Muscle layer of colon (tissue), 2 donors: Measurements from ENCODE around the gene ARL16.

Experiments
- H3K27ac ChIP-seq: one replicate; pipeline ENCODE4 v1.7.0; 2013; ENCODE audit warnings: low read depth, mild to moderate bottlenecking, low read length, moderate library complexity
- H3K27me3 ChIP-seq, 2 donors: one replicate each; pipeline ENCODE4 v1.7.0; 2013; ENCODE audit warnings: low read length in 2 of 2, mild to moderate bottlenecking in 2 of 2; ENCODE audit not compliant: insufficient read depth in 2 of 2, control insufficient read depth in 1 of 2
- H3K36me3 ChIP-seq: one replicate; pipeline ENCODE4 v1.7.0; 2013; ENCODE audit warnings: mild to moderate bottlenecking, low read length; ENCODE audit not compliant: insufficient read depth
- H3K4me1 ChIP-seq: one replicate; pipeline ENCODE4 v1.7.0; 2013; ENCODE audit warnings: mild to moderate bottlenecking, low read length; ENCODE audit not compliant: insufficient read depth
- H3K4me3 ChIP-seq, 2 donors: one replicate each; pipeline ENCODE4 v1.7.0; 2013; ENCODE audit warnings: low read length in 2 of 2, low read depth in 1 of 2, mild to moderate bottlenecking in 1 of 2, moderate library complexity in 1 of 2
- H3K9ac ChIP-seq: one replicate; pipeline ENCODE4 v1.7.0; 2013; ENCODE audit warnings: low read length
- H3K9me3 ChIP-seq: one replicate; pipeline ENCODE4 v1.7.0; 2013; ENCODE audit warnings: mild to moderate bottlenecking, low read length
- donor health status: abdominal sarcoma.
- donor health status: Adenocarcinoma of cecum.

ARL16 gene

GRCh38 chr17:81717049-81717765 lies 33.6 kb upstream of the ARL16 start:
- no peak overlapping the region for H3K9ac ChIP-seq

GRCh38 chr17:81716674-81716996 lies 33.0 kb upstream of the ARL16 start:
- no peak overlapping the region for H3K27ac ChIP-seq
- no peaks in the 10 kb centered on the region for H3K36me3 ChIP-seq
- no peaks in the 10 kb centered on the region for H3K27me3 ChIP-seq
- H3K4me3 ChIP-seq: no peak overlapping the region
- H3K9me3 ChIP-seq: no peaks in the 10 kb centered on the region
- H3K9ac ChIP-seq: no peak overlapping the region
- peaks cover 12% of the 10 kb centered on the region for H3K4me1 ChIP-seq

More at GRCh38 chr17:81717049-81717765, 33.6 kb upstream of the ARL16 start:
- Histone ChIP-seq H3K4me1 (peaks cover 12% of the 10 kb centered on the region), H3K9me3 (no peaks in the 10 kb centered on the region), H3K27ac (no peak overlapping the region), H3K4me3 (no peak overlapping the region), H3K27me3 (no peaks in the 10 kb centered on the region), H3K36me3 (no peaks in the 10 kb centered on the region)

DNA sequence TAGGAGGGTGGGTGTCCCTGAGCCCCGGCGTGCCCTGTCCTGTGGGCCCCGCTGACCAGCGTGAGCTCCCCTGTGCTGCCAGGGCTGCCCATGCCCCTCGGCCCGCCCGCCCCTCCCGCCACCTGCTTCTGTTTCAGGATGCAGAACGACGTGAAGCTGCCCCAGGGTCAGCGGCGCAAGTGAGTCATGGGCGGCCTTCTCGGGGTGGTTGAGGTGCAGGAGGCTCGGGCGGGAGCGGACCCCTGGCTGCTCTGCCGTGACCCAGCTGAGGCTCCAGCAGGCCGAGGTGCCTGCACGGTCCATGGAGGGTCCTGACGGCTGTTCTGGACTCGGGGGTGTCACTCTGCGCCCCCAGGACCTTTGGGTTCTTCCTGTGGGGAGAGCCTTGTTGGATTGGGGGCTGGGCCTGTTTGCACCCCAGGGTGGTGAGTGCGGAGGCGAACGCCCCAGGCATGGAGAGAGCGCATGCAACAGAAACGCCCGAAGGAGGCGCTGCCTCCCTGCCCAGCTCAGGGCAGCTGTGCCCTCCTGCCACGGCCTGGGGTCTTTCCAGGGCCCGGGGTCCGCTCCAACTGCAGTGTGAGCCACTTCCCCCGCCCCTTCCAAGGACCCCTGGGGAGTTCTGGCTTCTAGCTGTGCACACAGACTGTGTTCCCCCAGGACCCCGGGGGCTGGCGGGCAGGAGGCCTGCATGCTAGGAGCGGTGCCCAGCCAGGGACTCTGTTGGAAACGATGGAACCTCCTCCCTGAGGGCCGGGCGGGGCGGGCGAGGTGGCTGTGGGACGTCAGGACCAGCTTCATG lies 32.5 kb upstream of the ARL16 start:
- Histone ChIP-seq H3K9ac (no peak overlapping the region), H3K4me1 (peaks cover 16% of the 10 kb centered on the region), H3K27ac (no peak overlapping the region), H3K4me3 (no peak overlapping the region), H3K27me3 (no peaks in the 10 kb centered on the region), H3K36me3 (no peaks in the 10 kb centered on the region), H3K9me3 (no peaks in the 10 kb centered on the region)

GRCh38 chr17:81715107-81715871 lies 31.7 kb upstream of the ARL16 start:
- Histone ChIP-seq H3K4me1 (peaks cover 23% of the 10 kb centered on the region), H3K9me3 (no peaks in the 10 kb centered on the region), H3K27me3 (no peaks in the 10 kb centered on the region), H3K9ac (no peak overlapping the region), H3K4me3 (no peak overlapping the region), H3K36me3 (no peaks in the 10 kb centered on the region), H3K27ac (no peak overlapping the region)

DNA sequence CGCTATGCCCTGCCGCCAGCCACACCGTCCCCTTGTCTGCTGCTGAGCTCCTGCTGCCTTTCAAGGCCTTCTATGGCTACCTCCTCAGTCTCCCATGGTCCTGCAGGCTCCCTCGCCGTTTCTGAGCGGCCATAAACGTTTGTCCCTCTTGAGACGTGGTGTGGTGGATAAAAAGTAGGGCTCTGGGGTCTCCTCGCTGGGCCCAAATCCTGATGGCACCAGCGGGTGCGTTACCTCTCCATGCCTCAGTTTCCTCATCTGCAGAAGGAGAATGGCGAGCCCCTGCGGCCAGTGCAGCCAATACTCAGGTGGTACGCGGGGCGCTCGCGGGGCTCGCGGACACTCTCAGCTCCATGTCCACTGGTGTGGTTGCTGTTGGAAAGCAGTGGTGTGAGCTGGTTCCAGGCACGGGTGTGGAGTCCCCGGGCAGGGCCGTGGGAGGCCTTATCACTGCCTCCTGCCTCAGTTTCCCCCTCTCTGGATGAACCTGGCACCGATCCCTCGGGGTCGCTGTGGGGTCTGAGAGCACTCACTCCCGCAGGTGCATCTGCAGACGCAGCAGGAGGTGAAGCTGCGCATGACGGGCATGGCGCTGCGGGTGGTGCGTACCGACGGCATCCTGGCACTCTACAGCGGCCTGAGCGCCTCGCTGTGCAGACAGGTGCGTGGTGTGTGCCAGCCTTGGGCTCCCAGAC lies 31.0 kb upstream of the ARL16 start:
- Histone ChIP-seq H3K36me3 (no peaks in the 10 kb centered on the region), H3K27me3 (no peaks in the 10 kb centered on the region), H3K4me3 (no peak overlapping the region), H3K9me3 (no peaks in the 10 kb centered on the region), H3K4me1 (peaks cover 23% of the 10 kb centered on the region), H3K9ac (no peak overlapping the region), H3K27ac (no peak overlapping the region)

GRCh38 chr17:81713556-81714411 lies 30.2 kb upstream of the ARL16 start:
- Histone ChIP-seq H3K4me1 (peaks cover 23% of the 10 kb centered on the region), H3K27ac (no peak overlapping the region), H3K4me3 (no peak overlapping the region), H3K27me3 (no peaks in the 10 kb centered on the region), H3K9ac (no peak overlapping the region), H3K36me3 (no peaks in the 10 kb centered on the region), H3K9me3 (no peaks in the 10 kb centered on the region)

GRCh38 chr17:81713004-81713555 lies 29.5 kb upstream of the ARL16 start:
- Histone ChIP-seq H3K27ac (no peak overlapping the region), H3K36me3 (no peaks in the 10 kb centered on the region), H3K4me1 (peaks cover 23% of the 10 kb centered on the region), H3K27me3 (no peaks in the 10 kb centered on the region), H3K4me3 (peak overlapping the region in 1 of 2 donors; percentile 56), H3K9me3 (no peaks in the 10 kb centered on the region), H3K9ac (no peak overlapping the region)

- no peaks in the 10 kb centered on the region for H3K9me3 ChIP-seq
- H3K27me3 ChIP-seq: no peaks in the 10 kb centered on the region
- peaks cover 23% of the 10 kb centered on the region for H3K4me1 ChIP-seq
- no peak overlapping the region for H3K9ac ChIP-seq
- no peak overlapping the region for H3K27ac ChIP-seq
- H3K4me3 ChIP-seq: peak overlapping the region; percentile 56 to 62
- H3K36me3 ChIP-seq: peaks cover 3% of the 10 kb centered on the region
Measured at GRCh38 chr17:81712468-81713003, 28.9 kb upstream of the ARL16 start.

DNA sequence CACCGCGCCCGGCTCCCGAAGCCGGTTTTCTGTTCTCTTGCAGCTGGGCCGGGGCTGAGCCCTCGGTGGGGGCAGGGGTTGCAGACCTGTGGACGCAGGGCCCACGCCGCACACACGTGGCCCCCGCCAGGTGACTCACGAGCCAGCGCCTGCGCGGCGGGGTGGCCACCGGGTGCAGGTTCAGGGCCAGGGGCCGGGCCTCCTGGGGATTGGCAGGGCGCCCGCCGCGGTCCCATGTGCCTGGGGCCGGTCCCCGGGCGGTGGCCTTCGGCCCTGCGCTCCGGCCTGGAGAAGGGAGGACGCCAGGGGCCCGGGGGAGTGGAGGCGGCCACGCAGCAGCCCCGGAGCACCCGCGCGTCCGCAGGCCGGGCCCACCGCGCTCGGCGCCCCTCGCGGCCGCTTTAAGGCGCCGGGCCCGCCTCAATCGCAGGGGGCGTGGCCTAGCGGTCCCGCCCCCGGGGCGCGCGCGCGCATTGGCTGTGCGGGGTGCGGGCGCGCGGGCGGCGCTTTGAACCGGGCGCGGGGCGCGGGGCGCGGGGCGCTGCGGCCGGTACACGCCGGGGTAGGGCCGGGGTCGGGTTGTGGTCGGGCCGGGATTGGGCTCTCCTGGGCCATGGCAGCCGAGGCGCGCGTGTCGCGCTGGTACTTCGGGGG lies 28.3 kb upstream of the ARL16 start, which contains the start of gene SLC25A10:
Gene SLC25A10 (plus strand): TSS at position 471 of the 654 bp plus-strand sequence. CDS start 143 bp downstream, at position 614.
- no peak within 1 kb of the TSS for H3K27ac ChIP-seq

More for the DNA sequence above, 28.3 kb upstream of the ARL16 start, which contains the start of gene SLC25A10:
- Histone ChIP-seq H3K4me3 (peak within 1 kb of the TSS; percentile 56 to 62), H3K4me1 (peaks cover 23% of the 10 kb centered on the region), H3K27me3 (no peaks in the 10 kb centered on the region), H3K36me3 (peaks cover 4% of the 10 kb centered on the region), H3K9ac (no peak within 1 kb of the TSS), H3K9me3 (no peaks in the 10 kb centered on the region)
